Activated CD8-positive, alpha-beta memory T cell treated with anti-CD3 and anti-CD28 coated beads for 36 hours (primary cell): ENCODE results near the gene SYCE3. TPM values are rescaled to one million over a fixed set of nuclear protein-coding genes. Genes with fewer than 3 reads are reported as not detected.

ENCODE experiments used
- CTCF ChIA-PET: fragments of 350-600 bp; sonication (Branson Sonifier 250); formaldehyde crosslinking; loops from one replicate; lab custom pipeline; 2021; ENCODE audit warnings: antibody characterized with exemption; lab: Charles Lee
- POLR2A ChIA-PET: fragments of 350-600 bp; sonication (Branson Sonifier 250); formaldehyde crosslinking; loops from one replicate; lab custom pipeline; 2021; ENCODE audit warnings: antibody characterized with exemption; lab: Charles Lee
- total RNA-seq, 2 experiments: library from RNA; stranded (reverse); gene quantifications; one replicate each; pipeline ENCODE4 v1.2.3, GENCODE V29; 2021

Gene SYCE3
- total RNA-seq, 2 experiments from 2014 or later = not detected

DNA sequence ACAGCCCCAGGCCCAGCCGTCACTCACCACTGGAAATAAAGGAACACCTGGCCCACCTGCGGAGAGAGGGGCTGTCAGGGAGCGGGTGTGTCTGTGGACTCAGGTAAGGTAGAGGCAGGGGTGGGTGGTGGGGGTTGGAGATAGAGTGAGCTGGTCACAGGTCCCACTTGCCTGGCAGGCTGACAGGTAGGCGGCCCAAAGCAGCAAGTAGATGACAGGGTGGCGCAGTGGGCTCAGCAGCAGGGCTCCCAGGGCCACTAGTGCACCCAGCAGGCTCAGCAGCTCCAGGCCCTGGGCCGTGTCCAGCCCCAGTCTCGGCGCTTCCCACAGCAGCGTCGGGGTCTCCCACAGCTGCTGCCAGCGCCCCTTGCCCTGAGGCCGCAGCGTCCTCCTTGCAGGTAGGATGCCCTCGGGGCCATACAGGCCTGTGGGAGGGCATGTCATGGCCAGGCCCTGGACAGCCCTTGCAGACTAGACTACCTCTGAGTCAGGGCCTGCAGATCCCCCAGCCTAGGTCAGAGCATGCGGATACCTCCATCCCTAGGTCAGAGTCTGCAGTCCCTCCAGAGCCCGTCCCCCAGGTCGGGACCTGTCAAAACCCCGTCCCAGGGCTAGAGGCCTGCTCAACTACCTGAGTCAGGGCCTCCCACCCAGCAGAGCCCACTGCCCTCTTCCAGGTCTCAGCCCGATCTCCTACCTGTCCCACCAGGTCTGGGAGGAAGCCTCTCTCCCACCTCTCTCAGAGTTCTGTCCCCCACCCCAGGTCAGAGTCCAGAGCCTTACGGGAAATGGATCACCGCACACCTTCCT is 55.9 kb downstream of the SYCE3 start:
- ChIA-PET CTCF (interaction anchor here (1.0 to 1.3 kb wide), 3 partner anchors 9 to 36 kb away, joined by 3 to 4 read pairs (median 3); no protein-coding TSS in a partner anchor), POLR2A (interaction anchor here (2.0 to 4.7 kb wide), 2 partner anchors 19 to 114 kb away, joined by 8 to 69 read pairs; partner anchors contain the start of gene SCO2)

DNA sequence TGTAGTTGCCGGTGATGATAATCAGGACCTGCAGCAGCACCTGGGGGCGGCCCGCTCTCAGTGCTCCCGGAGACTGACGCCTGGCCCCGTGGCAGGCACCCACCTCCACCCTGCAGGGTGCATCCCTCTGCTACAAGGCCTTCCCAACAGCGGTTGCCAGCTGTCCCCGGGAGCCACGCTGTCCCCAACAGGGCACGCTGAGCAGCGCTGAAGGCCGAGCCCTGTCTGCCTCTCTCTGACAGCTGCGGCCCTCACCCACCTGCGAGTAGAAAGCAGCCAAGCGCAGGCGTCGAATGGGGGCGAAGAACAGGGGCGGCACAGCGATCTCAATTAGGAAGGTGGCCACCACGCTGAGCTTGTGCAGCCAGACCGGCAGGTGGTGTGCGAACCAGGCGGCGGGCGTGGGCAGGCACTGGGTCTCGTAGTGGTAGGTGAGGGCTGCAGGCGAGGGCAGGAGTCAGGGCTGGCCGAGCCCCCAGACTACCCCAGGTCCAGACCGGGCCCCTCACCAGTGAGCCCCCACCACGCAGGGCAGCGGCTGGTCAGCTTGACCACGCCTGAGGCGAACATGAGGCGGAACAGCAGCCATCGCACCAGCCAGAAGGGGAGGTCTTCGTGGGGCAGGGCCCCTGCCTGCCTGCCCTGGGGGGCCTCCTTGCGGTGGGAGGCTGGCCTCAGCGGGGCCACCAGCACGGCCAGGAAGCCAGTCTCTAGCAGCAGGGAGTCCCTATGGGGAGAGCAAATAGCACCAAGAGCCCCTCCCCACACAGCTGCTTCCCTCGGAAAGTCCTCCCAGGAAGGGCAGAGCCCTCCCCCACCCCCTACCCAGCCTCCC is 56.7 kb downstream of the SYCE3 start:
- ChIA-PET POLR2A (interaction anchor here (0.6 to 4.7 kb wide), 2 partner anchors 15 to 20 kb away, joined by 3 to 69 read pairs; partner anchors contain the start of gene SCO2), CTCF (interaction anchor here (1.0 to 1.3 kb wide), 2 partner anchors 8 to 16 kb away, joined by 3 to 4 read pairs; no protein-coding TSS in a partner anchor)

DNA sequence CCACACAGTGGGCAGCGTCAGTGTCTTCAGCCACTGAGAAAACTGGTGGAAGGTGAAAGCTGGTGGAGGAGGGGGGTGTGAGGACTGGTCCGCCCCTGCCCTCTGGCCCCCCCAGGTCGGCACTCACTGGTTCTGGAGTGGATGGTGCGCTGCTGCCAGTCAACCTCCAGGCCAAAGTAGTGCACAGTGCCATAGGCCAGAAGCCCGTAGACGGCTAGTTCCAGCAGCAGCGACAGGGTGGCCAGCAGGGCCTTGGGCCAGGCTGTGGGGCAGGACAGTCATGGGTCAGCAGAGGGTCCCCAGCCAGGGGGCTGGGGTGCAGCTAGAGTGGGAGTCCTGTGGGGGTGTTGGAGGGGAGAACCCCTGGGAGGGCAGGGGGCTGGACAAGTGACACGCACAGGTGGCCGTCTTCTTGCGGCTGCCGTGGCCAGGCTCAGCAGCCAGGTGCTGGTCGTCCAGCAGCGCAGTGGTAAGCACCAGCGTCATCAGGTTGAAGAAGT is 57.4 kb downstream of the SYCE3 start:
- POLR2A ChIA-PET = interaction anchor here (0.6 kb wide), 1 partner anchor 14 kb away, joined by 3 read pairs; no protein-coding TSS in a partner anchor

GRCh38 chr22:50504369-50505211 is 58.1 kb downstream of the SYCE3 start:
- POLR2A ChIA-PET = no interaction called here

More for the DNA sequence above, 57.4 kb downstream of the SYCE3 start:
- CTCF ChIA-PET = interaction anchor here (0.8 kb wide), 1 partner anchor 164 kb away, joined by 3 read pairs; no protein-coding TSS in a partner anchor

GRCh38 chr22:50503475-50504145 is 59.1 kb downstream of the SYCE3 start:
- CTCF ChIA-PET = no interaction called here
- POLR2A ChIA-PET = no interaction called here

More at GRCh38 chr22:50504369-50505211, 58.1 kb downstream of the SYCE3 start:
- CTCF ChIA-PET = interaction anchor here (0.8 kb wide), 1 partner anchor 163 kb away, joined by 3 read pairs; no protein-coding TSS in a partner anchor

- POLR2A ChIA-PET = no interaction called here
- CTCF ChIA-PET = no interaction called here
These were observed 59.9 kb downstream of the SYCE3 start for GRCh38 chr22:50502628-50503474.

- CTCF ChIA-PET = interaction anchor here (1.0 kb wide), 1 partner anchor 23 kb away, joined by 3 read pairs; the partner anchor contains the start of gene SCO2
- POLR2A ChIA-PET = no interaction called here
These were observed 60.6 kb downstream of the SYCE3 start for GRCh38 chr22:50502096-50502495.

Other genes with a start within 250 kb of the SYCE3 start
- gene DENND6B, start 235.9 kb downstream of the SYCE3 start, total RNA-seq = 1 to 10 TPM; 4.3 to 4.4 TPM
- 10 to 100 TPM; 48.4 to 51.1 TPM for gene PPP6R2, start 219.6 kb downstream of the SYCE3 start, total RNA-seq
- 100 to 1,000 TPM; 126 to 130 TPM for gene SBF1, start 87.9 kb downstream of the SYCE3 start, total RNA-seq
- 1 to 10 TPM; 5.2 to 7.0 TPM for gene ADM2, start 81.4 kb downstream of the SYCE3 start, total RNA-seq
- under 1 TPM; 0.17 to 0.42 TPM for gene MIOX, start 76.1 kb downstream of the SYCE3 start, total RNA-seq
- 10 to 100 TPM; 78.2 to 78.4 TPM for gene LMF2, start 55.2 kb downstream of the SYCE3 start, total RNA-seq
- gene NCAPH2, start 54.7 kb downstream of the SYCE3 start, total RNA-seq = 100 to 1,000 TPM; 152 to 153 TPM
- gene SCO2, start 37.3 kb downstream of the SYCE3 start, total RNA-seq = 1 to 10 TPM in 1 of 2 experiments, under 1 TPM in 1; 0.97 to 4.1 TPM
- 10 to 100 TPM; 89.6 to 89.7 TPM for gene TYMP, start 32.9 kb downstream of the SYCE3 start, total RNA-seq
- 1 to 10 TPM; 5.9 to 6.1 TPM for gene KLHDC7B, start 17.0 kb downstream of the SYCE3 start, total RNA-seq
- 10 to 100 TPM; 40.7 to 44.0 TPM for gene CPT1B, start 15.5 kb upstream of the SYCE3 start, total RNA-seq
- 10 to 100 TPM; 63.3 to 65.8 TPM for gene CHKB, start 19.9 kb upstream of the SYCE3 start, total RNA-seq
- under 1 TPM; 0.08 to 0.11 TPM for gene MAPK8IP2, start 37.9 kb upstream of the SYCE3 start, total RNA-seq
- gene ARSA, start 65.2 kb upstream of the SYCE3 start, total RNA-seq = 10 to 100 TPM; 19.5 to 20.0 TPM
- gene SHANK3, start 109.9 kb upstream of the SYCE3 start, total RNA-seq = under 1 TPM; 0.04 to 0.06 TPM
- gene ACR, start 175.3 kb upstream of the SYCE3 start, total RNA-seq = not detected
- 10 to 100 TPM; 30.6 to 33.7 TPM for gene RABL2B, start 220.7 kb upstream of the SYCE3 start, total RNA-seq